ENCODE results near the gene DCLK1.

DNA sequence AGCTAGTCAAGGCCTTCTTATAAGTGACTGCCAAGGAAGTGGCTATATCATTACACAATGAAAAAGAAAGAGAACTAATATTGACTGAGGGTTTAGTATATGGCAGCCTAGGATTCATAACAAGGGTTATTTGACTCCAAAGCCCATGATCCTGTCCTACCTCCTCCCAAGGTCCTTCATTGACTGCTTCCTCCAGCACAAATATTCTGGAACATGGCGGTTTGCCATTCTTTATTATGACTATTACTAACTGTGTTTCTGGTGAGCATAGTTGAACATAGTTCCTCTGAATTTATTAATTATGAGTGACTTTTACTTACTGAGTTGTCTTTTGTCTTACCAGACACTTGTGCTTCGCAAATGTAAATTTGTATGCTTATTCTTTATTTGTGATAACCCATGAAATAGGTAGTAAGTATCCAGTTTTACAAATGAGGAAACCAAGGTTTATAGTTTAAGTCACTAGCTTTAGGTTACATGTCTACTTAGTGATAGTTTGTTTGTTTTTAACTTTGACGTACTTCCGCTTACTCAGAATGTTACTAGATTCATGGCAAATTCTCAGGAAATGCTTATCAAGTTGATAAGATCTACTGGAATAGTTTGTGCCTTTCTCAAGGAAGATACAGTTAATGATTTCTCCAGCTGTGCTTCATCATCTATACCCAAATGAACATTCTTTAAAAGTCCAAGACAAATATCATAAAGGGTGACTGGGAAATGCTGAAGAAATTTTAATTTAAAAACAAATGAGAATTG lies 15.5 kb upstream of the DCLK1 start:
- TF ChIP-seq POLR2A (IDR thresholded peaks at IDR 0.05) = no peak
- TF ChIP-seq, protein P1, sequence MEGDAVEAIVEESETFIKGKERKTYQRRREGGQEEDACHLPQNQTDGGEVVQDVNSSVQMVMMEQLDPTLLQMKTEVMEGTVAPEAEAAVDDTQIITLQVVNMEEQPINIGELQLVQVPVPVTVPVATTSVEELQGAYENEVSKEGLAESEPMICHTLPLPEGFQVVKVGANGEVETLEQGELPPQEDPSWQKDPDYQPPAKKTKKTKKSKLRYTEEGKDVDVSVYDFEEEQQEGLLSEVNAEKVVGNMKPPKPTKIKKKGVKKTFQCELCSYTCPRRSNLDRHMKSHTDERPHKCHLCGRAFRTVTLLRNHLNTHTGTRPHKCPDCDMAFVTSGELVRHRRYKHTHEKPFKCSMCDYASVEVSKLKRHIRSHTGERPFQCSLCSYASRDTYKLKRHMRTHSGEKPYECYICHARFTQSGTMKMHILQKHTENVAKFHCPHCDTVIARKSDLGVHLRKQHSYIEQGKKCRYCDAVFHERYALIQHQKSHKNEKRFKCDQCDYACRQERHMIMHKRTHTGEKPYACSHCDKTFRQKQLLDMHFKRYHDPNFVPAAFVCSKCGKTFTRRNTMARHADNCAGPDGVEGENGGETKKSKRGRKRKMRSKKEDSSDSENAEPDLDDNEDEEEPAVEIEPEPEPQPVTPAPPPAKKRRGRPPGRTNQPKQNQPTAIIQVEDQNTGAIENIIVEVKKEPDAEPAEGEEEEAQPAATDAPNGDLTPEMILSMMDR (IDR thresholded peaks at IDR 0.05) = no peak
